Dendritic cell treated with granulocyte-macrophage colony-stimulating factor and Interleukin-4, amounts not matched to agents 40 ng/mL and 50 ng/mL, for 4 days (primary cell): ENCODE measurements around the gene AVEN.

Experiments used
- H3K27ac Mint-ChIP-seq: one replicate; pipeline ENCODE4 v1.8.0; 2022; ENCODE audit warnings: mild to moderate bottlenecking, mixed read lengths
- H3K27me3 Mint-ChIP-seq: one replicate; pipeline ENCODE4 v1.8.0; 2022; ENCODE audit warnings: mild to moderate bottlenecking, mixed read lengths
- H3K36me3 Mint-ChIP-seq: one replicate; pipeline ENCODE4 v1.8.0; 2022; ENCODE audit warnings: low read depth, mixed read lengths
- H3K4me1 Mint-ChIP-seq: one replicate; pipeline ENCODE4 v1.8.0; 2022; ENCODE audit warnings: low read depth, mixed read lengths
- H3K4me3 Mint-ChIP-seq: one replicate; pipeline ENCODE4 v1.8.0; 2022; ENCODE audit warnings: mild to moderate bottlenecking, moderate library complexity, mixed read lengths
- H3K9me3 Mint-ChIP-seq: one replicate; pipeline ENCODE4 v1.8.0; 2022; ENCODE audit warnings: mixed read lengths
- intact Hi-C: fragments of 100-400 bp; cut with micrococcal nuclease; formaldehyde crosslinking; loops from one replicate; pipeline ENCODE4 v1.15.0; 2022

Gene AVEN

GRCh38 chr15:33955945-33956344 lies 83.1 kb downstream of the AVEN start:
- intact Hi-C loops = no loop called here
- Mint-ChIP-seq H3K27ac (no peak overlapping the region), H3K4me1 (peaks cover 6% of the 10 kb centered on the region), H3K4me3 (no peak overlapping the region), H3K36me3 (no peaks in the 10 kb centered on the region), H3K27me3 (no peaks in the 10 kb centered on the region), H3K9me3 (no peaks in the 10 kb centered on the region)

- Mint-ChIP-seq H3K36me3 (no peaks in the 10 kb centered on the region), H3K27me3 (no peaks in the 10 kb centered on the region), H3K9me3 (peaks cover 15% of the 10 kb centered on the region), H3K4me1 (peaks cover 6% of the 10 kb centered on the region), H3K4me3 (no peak overlapping the region), H3K27ac (no peak overlapping the region)
- intact Hi-C loops = no loop called here
Measured at GRCh38 chr15:33946152-33946551, 92.9 kb downstream of the AVEN start.

- Mint-ChIP-seq H3K27me3 (no peaks in the 10 kb centered on the region), H3K4me3 (no peak overlapping the region), H3K27ac (no peak overlapping the region), H3K9me3 (peaks cover 7% of the 10 kb centered on the region), H3K4me1 (peaks cover 2% of the 10 kb centered on the region), H3K36me3 (no peaks in the 10 kb centered on the region)
- intact Hi-C loops = no loop called here
Measured at GRCh38 chr15:33941279-33942063, 97.5 kb downstream of the AVEN start.

- Mint-ChIP-seq H3K9me3 (no peaks in the 10 kb centered on the region), H3K36me3 (no peaks in the 10 kb centered on the region), H3K27me3 (no peaks in the 10 kb centered on the region), H3K27ac (no peak overlapping the region), H3K4me1 (no peaks in the 10 kb centered on the region), H3K4me3 (no peak overlapping the region)
- intact Hi-C loops = no loop called here
Measured at GRCh38 chr15:33934921-33935320, 104.1 kb downstream of the AVEN start.

DNA sequence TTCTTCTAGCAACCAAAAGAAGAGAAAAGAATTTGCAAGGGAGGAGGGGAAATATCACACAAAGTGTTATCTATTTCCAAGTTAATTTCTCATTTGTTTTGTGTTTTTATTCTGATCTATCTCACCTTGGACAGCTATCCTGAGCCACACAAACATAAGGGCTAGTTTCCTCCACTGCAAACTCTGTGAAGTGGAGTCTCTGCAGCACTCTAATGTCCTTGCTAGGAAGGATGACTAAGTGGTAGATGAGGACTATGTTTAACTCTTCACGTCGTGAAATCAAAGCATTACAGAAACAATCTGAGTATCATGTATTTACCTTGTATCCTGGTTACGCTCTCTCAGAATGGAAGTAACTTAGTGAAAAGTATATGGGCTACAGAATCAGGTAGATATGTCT lies 104.6 kb downstream of the AVEN start:
- no peaks in the 10 kb centered on the region for H3K36me3 Mint-ChIP-seq
- no peak overlapping the region for H3K4me3 Mint-ChIP-seq
- H3K27ac Mint-ChIP-seq = no peak overlapping the region
- H3K4me1 Mint-ChIP-seq = no peaks in the 10 kb centered on the region
- H3K9me3 Mint-ChIP-seq = no peaks in the 10 kb centered on the region
- H3K27me3 Mint-ChIP-seq = no peaks in the 10 kb centered on the region
- intact Hi-C loops = no loop called here

GRCh38 chr15:33932734-33933133 lies 106.3 kb downstream of the AVEN start:
- Mint-ChIP-seq H3K27ac (no peak overlapping the region), H3K9me3 (no peaks in the 10 kb centered on the region), H3K36me3 (no peaks in the 10 kb centered on the region), H3K4me3 (no peak overlapping the region), H3K4me1 (no peaks in the 10 kb centered on the region), H3K27me3 (no peaks in the 10 kb centered on the region)
- intact Hi-C loops = no loop called here

GRCh38 chr15:33926260-33926659 lies 112.7 kb downstream of the AVEN start:
- no peak overlapping the region for H3K27ac Mint-ChIP-seq
- no peak overlapping the region for H3K4me3 Mint-ChIP-seq
- H3K9me3 Mint-ChIP-seq = no peaks in the 10 kb centered on the region
- H3K27me3 Mint-ChIP-seq = no peaks in the 10 kb centered on the region
- H3K4me1 Mint-ChIP-seq = no peaks in the 10 kb centered on the region
- intact Hi-C loops = no loop called here
- no peaks in the 10 kb centered on the region for H3K36me3 Mint-ChIP-seq

DNA sequence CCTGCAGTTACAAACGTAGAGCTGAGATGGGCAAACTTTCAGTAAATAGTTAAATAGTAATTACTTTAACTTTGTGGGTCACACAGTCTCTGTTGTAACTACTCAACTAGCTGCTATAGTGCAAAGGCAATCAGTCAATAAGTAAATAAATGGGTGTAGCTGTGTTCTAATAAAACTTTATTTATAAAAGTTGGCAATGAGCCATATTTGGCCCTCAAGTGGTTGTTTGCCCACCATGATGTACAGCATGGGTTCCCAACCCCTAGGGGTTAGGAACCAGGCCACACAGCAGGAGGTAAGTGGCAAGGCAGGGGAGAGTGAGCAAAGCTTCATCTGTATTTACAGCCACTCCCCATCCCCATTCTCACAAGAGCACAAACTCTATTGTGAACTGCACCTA lies 115.6 kb downstream of the AVEN start:
- no peaks in the 10 kb centered on the region for H3K36me3 Mint-ChIP-seq
- no peaks in the 10 kb centered on the region for H3K9me3 Mint-ChIP-seq
- intact Hi-C loops = no loop called here
- H3K27me3 Mint-ChIP-seq = no peaks in the 10 kb centered on the region
- H3K4me3 Mint-ChIP-seq = no peak overlapping the region
- H3K27ac Mint-ChIP-seq = no peak overlapping the region
- no peaks in the 10 kb centered on the region for H3K4me1 Mint-ChIP-seq

DNA sequence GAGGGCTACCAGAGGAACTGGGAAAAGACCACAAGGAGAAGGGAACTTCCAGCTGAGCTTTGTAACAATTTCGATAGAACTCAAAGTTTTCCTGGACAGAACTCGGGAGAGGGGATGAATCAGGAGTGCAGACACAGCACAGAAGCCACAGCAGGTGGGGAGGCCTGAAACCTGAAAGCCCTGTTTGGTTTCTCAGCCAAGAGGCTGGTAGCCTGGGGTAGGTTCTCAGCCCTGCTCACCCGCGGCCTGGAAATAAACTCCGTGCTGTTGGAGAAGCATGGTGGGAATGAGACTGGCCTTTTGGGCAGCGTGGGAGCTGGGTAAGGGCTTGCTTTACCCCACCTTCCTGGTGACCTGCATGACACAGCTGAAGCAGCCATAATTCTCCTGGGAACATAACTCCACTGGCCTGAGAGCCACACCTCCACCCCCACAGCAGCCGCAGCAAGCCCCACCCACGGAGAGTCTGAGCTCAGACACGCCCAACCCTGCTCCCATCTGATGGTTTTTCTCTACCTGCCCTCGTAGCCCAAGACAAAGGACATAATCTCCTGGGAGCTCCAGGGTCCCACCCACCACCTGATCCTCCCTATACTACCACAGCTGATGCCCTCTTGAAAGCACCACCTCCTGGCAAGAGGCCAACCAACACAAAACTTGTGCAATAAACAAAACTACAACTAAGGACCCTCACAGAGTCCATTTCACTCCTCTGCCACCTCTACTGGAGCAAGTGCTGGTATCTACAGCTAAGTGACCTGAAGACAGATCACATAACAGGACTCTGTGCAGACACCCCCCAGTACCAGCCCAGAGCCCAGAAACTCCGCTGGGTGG lies 123.2 kb downstream of the AVEN start:
- no peaks in the 10 kb centered on the region for H3K36me3 Mint-ChIP-seq
- intact Hi-C loops = no loop called here
- no peaks in the 10 kb centered on the region for H3K4me1 Mint-ChIP-seq
- H3K27me3 Mint-ChIP-seq = no peaks in the 10 kb centered on the region
- no peaks in the 10 kb centered on the region for H3K9me3 Mint-ChIP-seq
- H3K4me3 Mint-ChIP-seq = no peak overlapping the region
- H3K27ac Mint-ChIP-seq = no peak overlapping the region

GRCh38 chr15:33913459-33913858 lies 125.5 kb downstream of the AVEN start:
- Mint-ChIP-seq H3K36me3 (no peaks in the 10 kb centered on the region), H3K27ac (no peak overlapping the region), H3K27me3 (no peaks in the 10 kb centered on the region), H3K4me3 (no peak overlapping the region), H3K9me3 (no peaks in the 10 kb centered on the region), H3K4me1 (no peaks in the 10 kb centered on the region)
- intact Hi-C loops = no loop called here

DNA sequence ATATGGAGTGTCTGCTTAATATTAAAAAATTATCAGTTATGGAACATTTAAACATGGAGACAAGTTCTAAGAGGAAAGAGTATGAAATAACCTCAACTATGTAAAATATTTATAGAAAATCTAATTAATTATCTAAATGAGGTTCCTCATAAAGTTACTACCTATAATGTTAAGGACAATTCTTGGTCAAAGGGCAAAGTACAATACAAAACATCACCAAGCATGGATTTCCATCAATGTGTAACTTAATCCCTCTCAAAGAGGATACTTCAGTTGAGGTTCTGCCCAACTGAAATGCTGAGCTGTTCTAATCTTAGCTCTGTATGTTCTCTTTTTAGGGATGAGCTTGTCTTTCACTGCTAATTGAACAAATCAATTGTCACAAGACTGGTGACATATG lies 126.7 kb downstream of the AVEN start:
- H3K4me1 Mint-ChIP-seq = no peaks in the 10 kb centered on the region
- no peaks in the 10 kb centered on the region for H3K27me3 Mint-ChIP-seq
- no peak overlapping the region for H3K4me3 Mint-ChIP-seq
- no peaks in the 10 kb centered on the region for H3K9me3 Mint-ChIP-seq
- H3K27ac Mint-ChIP-seq = no peak overlapping the region
- no peaks in the 10 kb centered on the region for H3K36me3 Mint-ChIP-seq
- intact Hi-C loops = no loop called here

DNA sequence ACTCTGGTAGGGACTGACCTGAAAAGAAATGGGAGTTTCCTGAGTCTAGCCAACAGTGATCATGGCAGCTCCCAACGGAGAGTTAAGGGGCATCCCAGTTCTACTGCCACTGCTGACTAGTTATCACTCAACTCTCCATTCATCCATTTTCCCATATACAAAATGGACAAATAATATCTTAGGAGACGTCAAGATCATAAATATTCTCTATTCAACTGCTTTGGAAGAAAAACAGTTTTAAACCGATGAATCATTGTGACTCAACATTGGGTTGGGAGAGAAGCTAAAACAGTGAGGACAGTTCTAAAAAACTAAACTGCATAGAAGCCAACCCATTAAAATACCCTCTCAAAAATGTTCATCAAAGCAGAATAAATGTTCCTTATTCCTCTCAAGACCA lies 128.3 kb downstream of the AVEN start:
- H3K27me3 Mint-ChIP-seq = no peaks in the 10 kb centered on the region
- H3K4me3 Mint-ChIP-seq = no peak overlapping the region
- no peaks in the 10 kb centered on the region for H3K4me1 Mint-ChIP-seq
- no peaks in the 10 kb centered on the region for H3K36me3 Mint-ChIP-seq
- H3K9me3 Mint-ChIP-seq = no peaks in the 10 kb centered on the region
- intact Hi-C loops = no loop called here
- no peak overlapping the region for H3K27ac Mint-ChIP-seq

- no peaks in the 10 kb centered on the region for H3K36me3 Mint-ChIP-seq
- H3K27me3 Mint-ChIP-seq = no peaks in the 10 kb centered on the region
- no peaks in the 10 kb centered on the region for H3K9me3 Mint-ChIP-seq
- no peak overlapping the region for H3K4me3 Mint-ChIP-seq
- intact Hi-C loops = no loop called here
- H3K27ac Mint-ChIP-seq = no peak overlapping the region
- H3K4me1 Mint-ChIP-seq = no peaks in the 10 kb centered on the region
Measured at GRCh38 chr15:33908406-33908805, 130.6 kb downstream of the AVEN start.

DNA sequence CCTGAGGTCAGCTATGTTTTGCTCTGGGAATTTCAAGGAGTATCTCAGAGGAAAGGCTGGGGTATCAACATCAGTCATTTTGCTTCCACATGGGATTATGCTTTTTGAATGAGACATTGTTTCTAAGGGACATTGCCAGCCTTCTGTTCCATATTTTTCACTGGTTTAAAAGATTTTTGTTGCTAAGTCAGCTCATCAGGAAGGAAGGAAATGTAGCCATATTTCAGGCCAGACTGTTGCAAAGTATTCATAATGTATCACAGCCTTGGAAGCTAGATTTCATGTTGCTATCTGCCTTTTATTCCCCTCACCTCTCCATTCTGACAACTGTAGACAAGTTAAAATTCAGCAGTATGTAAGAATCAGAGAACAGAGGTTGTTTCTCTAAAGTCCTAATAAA lies 131.7 kb downstream of the AVEN start:
- Mint-ChIP-seq H3K27me3 (no peaks in the 10 kb centered on the region), H3K36me3 (no peaks in the 10 kb centered on the region), H3K9me3 (no peaks in the 10 kb centered on the region), H3K27ac (no peak overlapping the region), H3K4me3 (no peak overlapping the region), H3K4me1 (no peaks in the 10 kb centered on the region)
- intact Hi-C loops = no loop called here
